Measurements from ENCODE around the gene AFG1L.

- no peak for TF ChIP-seq CTCF (IDR thresholded peaks at IDR 0.05; ENCODE audit: low read depth, low read length, missing input control)
- no peak for TF ChIP-seq ATF3 (IDR thresholded peaks at IDR 0.05)
- TF ChIP-seq SP1 (IDR thresholded peaks at IDR 0.05), result no peak
These were observed 153.6 kb downstream of the AFG1L start for GRCh38 chr6:108448481-108448880.

All from liver (tissue), 3 donors.